CD4-positive, alpha-beta T cell (primary cell): Measurements from ENCODE around the gene MTFMT. TPM values are rescaled to one million over a fixed set of nuclear protein-coding genes. Genes with fewer than 3 reads are reported as not detected.

Experiments used
- ATAC-seq: fragments of 200-7000 bp; cut with Tn5 transposase; one replicate; pipeline ENCODE4 v1.10.0; 2022; ENCODE audit warnings: mild to moderate bottlenecking; ENCODE audit not compliant: poor library complexity
- CTCF ChIA-PET: fragments of 350-600 bp; sonication (Branson Sonifier 250); formaldehyde crosslinking; loops from one replicate; lab custom pipeline; 2021; ENCODE audit warnings: antibody characterized with exemption, inconsistent platforms; lab: Charles Lee
- POLR2A ChIA-PET: fragments of 350-600 bp; sonication (Branson Sonifier 250); formaldehyde crosslinking; loops from one replicate; lab custom pipeline; 2021; ENCODE audit warnings: antibody characterized with exemption, inconsistent platforms; lab: Charles Lee
- DNase-seq, 14 experiments: peaks; one replicate each; pipeline ENCODE4 v3.0.0-alpha.2; 2013 to 2020; ENCODE audit warnings: mixed read lengths in 2 of 14
- H3K27ac ChIP-seq, 2 donors: one replicate each; pipeline versions ENCODE4 v1.5.1 to v1.7.0; 2013; ENCODE audit warnings: low read length in 2 of 2, low read depth in 1 of 2, mild to moderate bottlenecking in 1 of 2
- H3K27me3 ChIP-seq, 2 experiments: 1 replicate in 1 of 2; 2 replicates in 1 of 2; pipeline versions ENCODE4 v1.6.1 to v1.7.0; 2013; ENCODE audit warnings: low read length in 2 of 2, control low read depth in 1 of 2, mild to moderate bottlenecking in 1 of 2, moderate library complexity in 1 of 2; ENCODE audit not compliant: insufficient read depth in 2 of 2, control insufficient read depth in 1 of 2
- H3K36me3 ChIP-seq: one replicate; pipeline ENCODE4 v1.6.1; 2013; ENCODE audit warnings: low read length, control low read depth; ENCODE audit not compliant: insufficient read depth
- H3K4me1 ChIP-seq: one replicate; pipeline ENCODE4 v1.6.1; 2013; ENCODE audit warnings: low read length, control low read depth; ENCODE audit not compliant: insufficient read depth
- H3K4me3 ChIP-seq: one replicate; pipeline ENCODE4 v1.5.1; 2013; ENCODE audit warnings: mild to moderate bottlenecking, low read length, moderate library complexity
- H3K9me3 ChIP-seq, 2 experiments: 1 replicate in 1 of 2; 2 replicates in 1 of 2; pipeline versions ENCODE4 v1.6.1 to v1.7.0; 2013; ENCODE audit warnings: low read length in 2 of 2, mild to moderate bottlenecking in 2 of 2, control low read depth in 1 of 2, moderate library complexity in 1 of 2; ENCODE audit not compliant: control insufficient read depth in 1 of 2, insufficient read depth in 1 of 2
- H3K27ac Mint-ChIP-seq: one replicate; pipeline ENCODE4 v1.8.0; 2020; ENCODE audit warnings: mixed read lengths
- H3K27me3 Mint-ChIP-seq: one replicate; pipeline ENCODE4 v1.8.0; 2021; ENCODE audit warnings: mixed read lengths
- H3K36me3 Mint-ChIP-seq: one replicate; pipeline ENCODE4 v1.8.0; 2021; ENCODE audit warnings: low read depth, mixed read lengths
- H3K4me1 Mint-ChIP-seq: one replicate; pipeline ENCODE4 v1.8.0; 2021; ENCODE audit warnings: low read depth, mixed read lengths
- H3K4me3 Mint-ChIP-seq: one replicate; pipeline ENCODE4 v1.8.0; 2020; ENCODE audit warnings: mild to moderate bottlenecking, mixed read lengths
- H3K9me3 Mint-ChIP-seq: one replicate; pipeline ENCODE4 v1.8.0; 2020; ENCODE audit warnings: mixed read lengths
- intact Hi-C, 2 experiments: fragments of 100-400 bp; cut with DNase I in 1 of 2; cut with micrococcal nuclease in 1 of 2; formaldehyde crosslinking; loops; one replicate each; pipeline versions ENCODE4 v1.15.1 to v1.9.0; 2023 to 2025; cut with DNase I, micrococcal nuclease
- total RNA-seq, 174 experiments: library from RNA in 2 of 174; stranded (reverse) in 2 of 174; gene quantifications; one replicate each; pipeline ENCODE4 v1.2.3 and lab custom pipeline; 2021 to 2026
- TF ChIP-seq, protein P1 (sequence below): fragments of 200-600 bp; IDR thresholded peaks from one replicate; pipeline ENCODE4 v1.8.0; 2022; ENCODE audit warnings: antibody characterized with exemption, mild to moderate bottlenecking

MTFMT gene
- total RNA-seq, 2 experiments from 2014 or later = 3.4 to 5.8 TPM

DNA sequence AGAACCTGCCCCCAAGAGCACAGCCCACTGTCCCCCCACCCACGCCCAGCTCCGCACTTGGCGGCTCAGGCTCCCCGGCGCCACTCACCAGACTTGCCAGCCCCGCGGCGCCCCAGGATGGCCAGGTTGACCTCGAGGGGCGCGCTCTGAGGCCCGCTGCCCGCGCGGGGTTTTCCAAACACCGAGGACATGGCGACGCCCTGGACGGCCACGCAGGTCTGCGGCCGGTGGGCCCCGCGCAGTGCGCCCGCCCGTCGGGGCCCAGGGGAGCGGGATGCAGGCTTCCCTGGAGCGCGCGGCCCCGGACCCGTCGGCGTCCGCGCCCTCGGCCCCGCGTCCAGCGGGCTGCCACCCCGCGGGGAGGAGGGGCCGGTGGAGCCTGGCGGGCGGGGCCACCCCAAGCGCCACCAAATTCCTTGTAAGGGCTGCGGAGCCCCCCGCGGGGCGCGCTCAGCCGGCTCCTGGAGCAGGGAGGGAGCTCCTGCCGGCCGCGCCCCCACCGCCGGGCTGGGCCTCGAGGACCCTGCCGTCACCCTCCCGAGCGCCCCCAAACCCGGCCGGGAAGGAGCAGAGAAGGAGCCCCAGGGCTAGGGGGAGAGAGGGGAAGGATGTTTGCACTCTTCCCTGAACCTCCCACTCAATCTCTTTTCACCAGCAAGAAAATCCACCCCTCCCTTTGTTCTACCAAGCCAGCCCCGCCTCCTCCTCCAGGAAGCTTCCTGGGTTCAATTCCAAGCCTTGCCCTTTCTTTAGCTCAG, 38.4 kb upstream of the MTFMT start, which contains the start of gene RASL12:
RASL12 (minus strand) TSS at position 347 of the 758 bp plus-strand sequence; CDS start at position 191, 156 bp downstream.
- no peak within 1 kb of the TSS for H3K27ac ChIP-seq
- ATAC-seq = no peak
- H3K9me3 ChIP-seq = no peaks in the 10 kb centered on the region
- intact Hi-C loops = no loop called here
- ChIA-PET CTCF (no interaction called here), POLR2A (no interaction called here)
- H3K36me3 ChIP-seq = no peaks in the 10 kb centered on the region
- TF ChIP-seq, protein P1, sequence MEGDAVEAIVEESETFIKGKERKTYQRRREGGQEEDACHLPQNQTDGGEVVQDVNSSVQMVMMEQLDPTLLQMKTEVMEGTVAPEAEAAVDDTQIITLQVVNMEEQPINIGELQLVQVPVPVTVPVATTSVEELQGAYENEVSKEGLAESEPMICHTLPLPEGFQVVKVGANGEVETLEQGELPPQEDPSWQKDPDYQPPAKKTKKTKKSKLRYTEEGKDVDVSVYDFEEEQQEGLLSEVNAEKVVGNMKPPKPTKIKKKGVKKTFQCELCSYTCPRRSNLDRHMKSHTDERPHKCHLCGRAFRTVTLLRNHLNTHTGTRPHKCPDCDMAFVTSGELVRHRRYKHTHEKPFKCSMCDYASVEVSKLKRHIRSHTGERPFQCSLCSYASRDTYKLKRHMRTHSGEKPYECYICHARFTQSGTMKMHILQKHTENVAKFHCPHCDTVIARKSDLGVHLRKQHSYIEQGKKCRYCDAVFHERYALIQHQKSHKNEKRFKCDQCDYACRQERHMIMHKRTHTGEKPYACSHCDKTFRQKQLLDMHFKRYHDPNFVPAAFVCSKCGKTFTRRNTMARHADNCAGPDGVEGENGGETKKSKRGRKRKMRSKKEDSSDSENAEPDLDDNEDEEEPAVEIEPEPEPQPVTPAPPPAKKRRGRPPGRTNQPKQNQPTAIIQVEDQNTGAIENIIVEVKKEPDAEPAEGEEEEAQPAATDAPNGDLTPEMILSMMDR = no peak
- Mint-ChIP-seq H3K4me3 (peak within 1 kb of the TSS; percentile 68), H3K27me3 (peaks cover 66% of the 10 kb centered on the region), H3K36me3 (no peaks in the 10 kb centered on the region), H3K9me3 (no peaks in the 10 kb centered on the region), H3K27ac (no peak within 1 kb of the TSS), H3K4me1 (peaks cover 6% of the 10 kb centered on the region)
- peaks cover 27 to 40% of the 10 kb centered on the region in 2 experiments for H3K27me3 ChIP-seq
- peaks cover 3% of the 10 kb centered on the region for H3K4me1 ChIP-seq
- DNase-seq = no peak
- no peak within 1 kb of the TSS for H3K4me3 ChIP-seq

DNA sequence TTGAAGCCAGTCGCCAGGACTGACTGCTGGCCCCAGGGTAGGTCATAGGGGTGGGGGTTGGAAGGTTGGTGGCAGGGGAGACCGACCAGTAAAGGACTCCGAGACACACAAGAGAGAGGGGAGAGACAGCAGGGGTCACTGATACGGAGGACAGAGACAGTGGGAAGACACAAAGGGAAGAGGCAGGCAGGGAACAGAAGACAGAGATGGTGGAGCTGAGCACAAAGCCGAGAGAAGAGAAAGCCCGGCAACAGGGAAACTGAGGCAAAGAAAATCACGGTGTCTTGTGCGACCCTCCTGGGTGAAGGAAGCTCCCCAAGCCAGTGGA, 37.8 kb upstream of the MTFMT start:
- H3K4me3 ChIP-seq = no peak overlapping the region
- H3K4me1 ChIP-seq = peaks cover 3% of the 10 kb centered on the region
- ATAC-seq (no peak), DNase-seq (no peak)
- POLR2A ChIA-PET = no interaction called here
- Mint-ChIP-seq H3K4me3 (peak overlapping the region; percentile 68), H3K36me3 (no peaks in the 10 kb centered on the region), H3K27me3 (peaks cover 69% of the 10 kb centered on the region), H3K4me1 (peaks cover 6% of the 10 kb centered on the region), H3K27ac (no peak overlapping the region), H3K9me3 (no peaks in the 10 kb centered on the region)
- peaks cover 27 to 40% of the 10 kb centered on the region in 2 experiments for H3K27me3 ChIP-seq
- no peaks in the 10 kb centered on the region for H3K36me3 ChIP-seq
- no peaks in the 10 kb centered on the region for H3K9me3 ChIP-seq
- no peak overlapping the region for H3K27ac ChIP-seq
- intact Hi-C loops = no loop called here
- TF ChIP-seq, protein P1 = no peak
- CTCF ChIA-PET = no interaction called here

DNA sequence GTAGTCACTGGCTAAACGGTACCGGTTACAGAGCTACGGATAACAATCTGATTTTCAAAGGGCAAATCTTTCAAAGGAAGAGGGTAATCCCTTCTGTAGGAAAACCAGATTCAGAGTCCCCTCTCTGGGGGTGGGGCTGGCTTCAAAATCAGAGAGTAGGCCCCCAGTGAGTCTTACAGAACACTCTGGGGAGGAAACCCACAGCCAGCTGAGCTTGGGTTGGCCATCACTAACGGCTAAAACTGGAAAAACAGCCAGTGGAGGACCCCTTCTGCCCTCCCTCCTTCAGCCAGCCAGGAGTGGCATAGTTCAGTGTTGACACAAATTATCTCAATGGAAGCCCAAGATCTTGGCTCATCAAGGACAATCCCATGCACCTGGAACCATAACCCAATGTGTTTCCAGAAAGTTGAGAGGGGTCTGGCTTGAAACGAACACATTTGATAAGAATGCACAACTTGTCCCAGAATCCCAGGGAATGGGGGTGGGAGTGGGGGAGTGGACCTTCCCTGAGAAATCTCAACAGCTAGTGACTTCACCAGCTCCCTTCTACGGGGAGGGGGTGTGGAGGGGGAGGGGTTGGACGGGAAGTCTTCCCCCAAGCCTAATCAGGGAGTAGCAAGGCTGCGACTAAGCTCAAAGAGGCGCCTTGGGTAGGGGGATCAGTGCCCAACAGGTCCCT, 37.3 kb upstream of the MTFMT start:
- H3K36me3 ChIP-seq = no peaks in the 10 kb centered on the region
- peaks cover 71% of the 10 kb centered on the region for H3K27me3 Mint-ChIP-seq
- H3K4me3 Mint-ChIP-seq = peak overlapping the region; percentile 68

More for the DNA sequence above, 37.3 kb upstream of the MTFMT start:
- Histone ChIP-seq H3K4me1 (peaks cover 3% of the 10 kb centered on the region), H3K4me3 (no peak overlapping the region), H3K9me3 (no peaks in the 10 kb centered on the region), H3K27me3 (peaks cover 27 to 40% of the 10 kb centered on the region in 2 experiments), H3K27ac (no peak overlapping the region)
- intact Hi-C loops = no loop called here
- Mint-ChIP-seq H3K27ac (no peak overlapping the region), H3K36me3 (no peaks in the 10 kb centered on the region), H3K9me3 (no peaks in the 10 kb centered on the region), H3K4me1 (peaks cover 6% of the 10 kb centered on the region)
- ChIA-PET POLR2A (no interaction called here), CTCF (no interaction called here)
- TF ChIP-seq, protein P1 = no peak
- no peak for DNase-seq
- ATAC-seq = no peak
